HepG2 (cell line): ENCODE data around the gene CYSTM1. TPM values are rescaled to one million over a fixed set of nuclear protein-coding genes. Genes with fewer than 3 reads are reported as not detected.

Experiments
- GATAD1 ChIP-seq: IDR thresholded peaks from 2 replicates; pipeline ENCODE4 v1.6.1; 2016; ENCODE audit warnings: missing genetic modification reagents, missing compliant biosample characterization
- HOXA3 ChIP-seq: sonication (generic); formaldehyde crosslinking; IDR thresholded peaks from 2 replicates; pipeline ENCODE4 v1.5.0; 2020; ENCODE audit warnings: missing genetic modification reagents
- MYNN ChIP-seq: sonication (generic); formaldehyde crosslinking; IDR thresholded peaks from 2 replicates; pipeline ENCODE4 v1.4.0; 2020; ENCODE audit warnings: mild to moderate bottlenecking, low read depth, missing genetic modification reagents
- ZBTB7B ChIP-seq: sonication (generic); formaldehyde crosslinking; IDR thresholded peaks from 2 replicates; pipeline ENCODE4 v1.4.0; 2020; ENCODE audit warnings: missing genetic modification reagents
- ZKSCAN1 ChIP-seq: fragments of 150-350 bp; IDR thresholded peaks from 2 replicates; pipeline ENCODE4 v1.6.1; 2014; ENCODE audit warnings: low read length
- ZNF230 ChIP-seq: sonication (generic); formaldehyde crosslinking; IDR thresholded peaks from 2 replicates; pipeline ENCODE4 v1.4.0; 2020; ENCODE audit warnings: mild to moderate bottlenecking, missing genetic modification reagents
- polyA plus RNA-seq, 8 experiments: library from polyadenylated mRNA; depleted of rRNA in 3 of 8; stranded (reverse) in 7 of 8; unstranded in 1 of 8; fragments of >200 nt; fragmentation: Illumina TruSeq in 4 of 8; extraction: Trizol in 4 of 8; gene quantifications; 2 replicates each; pipeline versions ENCODE4 v1.2.1 to v1.2.3, GENCODE V29; 2011 to 2016; ENCODE audit warnings: low read depth in 4 of 8, missing spikeins in 1 of 8, mixed read lengths in 1 of 8; ENCODE audit not compliant: insufficient read depth in 1 of 8
- total RNA-seq, 5 experiments: library from RNA; depleted of rRNA; stranded (reverse); fragments of >200 nt; fragmentation: Illumina TruSeq; extraction: Trizol; gene quantifications; 2 replicates each; pipeline ENCODE4 v1.2.3, GENCODE V29; 2016; ENCODE audit warnings: low read depth in 1 of 5
- TF ChIP-seq, protein P1 (sequence below): sonication (generic); formaldehyde crosslinking; IDR thresholded peaks from 2 replicates; pipeline ENCODE4 v1.4.0; 2020; ENCODE audit warnings: missing genetic modification reagents, borderline replicate concordance
- TF ChIP-seq, protein P2 (sequence below): IDR thresholded peaks from 2 replicates; pipeline ENCODE4 v1.6.1; 2016; ENCODE audit warnings: missing genetic modification reagents, missing compliant biosample characterization
- TF ChIP-seq, protein P3 (sequence below): sonication (generic); formaldehyde crosslinking; IDR thresholded peaks from 2 replicates; pipeline ENCODE4 v1.8.0; 2022; ENCODE audit warnings: missing genetic modification reagents, mild to moderate bottlenecking, inconsistent platforms, borderline replicate concordance
- TF ChIP-seq, protein P4 (sequence below): sonication (generic); formaldehyde crosslinking; IDR thresholded peaks from 2 replicates; pipeline ENCODE4 v1.8.0; 2022; ENCODE audit warnings: missing genetic modification reagents, mild to moderate bottlenecking, moderate library complexity, borderline replicate concordance
- TF ChIP-seq, protein P5 (sequence below): sonication (generic); formaldehyde crosslinking; IDR thresholded peaks from 2 replicates; pipeline ENCODE4 v1.8.0; 2022; ENCODE audit warnings: mild to moderate bottlenecking, missing genetic modification reagents, borderline replicate concordance
- TF ChIP-seq, protein P6 (sequence below): sonication (generic); formaldehyde crosslinking; IDR thresholded peaks from 2 replicates; pipeline ENCODE4 v1.4.0; 2020; ENCODE audit warnings: missing genetic modification reagents, mild to moderate bottlenecking, borderline replicate concordance

Gene CYSTM1
- total and polyA plus RNA-seq, 2 of the 13 experiments (the other 11 are each of a cell fraction or from before 2014, with no cell fraction given) = 40.0 to 73.4 TPM

DNA sequence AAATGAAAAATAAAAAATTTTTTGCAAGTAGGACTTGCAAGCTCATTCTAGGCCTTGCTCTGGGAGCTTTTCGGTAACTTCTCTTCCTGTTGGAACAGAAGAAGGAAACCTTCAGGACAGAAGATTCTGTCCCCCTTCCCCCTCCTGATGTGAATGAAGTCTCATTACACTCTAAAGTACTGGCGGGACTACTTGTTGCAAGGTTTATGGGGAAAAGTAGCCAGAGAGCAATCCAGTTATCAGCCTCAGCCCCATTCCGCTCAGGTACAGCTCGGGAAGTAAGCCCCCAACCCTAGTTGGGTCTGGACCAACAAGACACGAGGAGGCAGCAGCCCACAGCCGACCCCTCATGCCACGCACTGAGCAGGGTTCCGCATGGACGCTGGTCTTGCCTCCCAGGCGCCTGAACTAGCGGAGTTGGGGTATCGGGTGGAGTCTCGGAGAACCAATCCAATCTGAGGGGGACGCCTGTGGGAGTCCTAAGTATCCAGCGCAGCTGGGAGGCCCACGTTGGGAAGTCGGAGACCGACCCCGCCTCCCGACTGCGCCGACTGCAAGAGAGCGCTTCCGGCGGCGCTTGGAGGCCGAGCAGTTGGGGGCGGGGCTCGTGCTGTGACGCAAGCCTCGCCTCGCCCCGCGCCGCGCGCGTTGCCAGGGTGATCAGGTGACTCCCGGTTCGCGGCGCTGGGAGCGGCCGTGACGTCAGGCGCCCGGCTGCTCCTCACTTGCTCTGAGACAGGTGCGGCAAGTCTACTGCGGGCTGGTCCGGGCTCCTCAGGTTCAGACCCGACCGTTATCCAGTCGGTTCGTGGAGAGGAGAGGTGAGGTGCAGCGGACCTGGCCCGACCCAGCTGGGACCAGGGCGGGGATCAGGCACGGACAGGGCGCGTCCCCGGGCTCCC lies at the start of gene CYSTM1 (continued):
- TF ChIP-seq, protein P1, sequence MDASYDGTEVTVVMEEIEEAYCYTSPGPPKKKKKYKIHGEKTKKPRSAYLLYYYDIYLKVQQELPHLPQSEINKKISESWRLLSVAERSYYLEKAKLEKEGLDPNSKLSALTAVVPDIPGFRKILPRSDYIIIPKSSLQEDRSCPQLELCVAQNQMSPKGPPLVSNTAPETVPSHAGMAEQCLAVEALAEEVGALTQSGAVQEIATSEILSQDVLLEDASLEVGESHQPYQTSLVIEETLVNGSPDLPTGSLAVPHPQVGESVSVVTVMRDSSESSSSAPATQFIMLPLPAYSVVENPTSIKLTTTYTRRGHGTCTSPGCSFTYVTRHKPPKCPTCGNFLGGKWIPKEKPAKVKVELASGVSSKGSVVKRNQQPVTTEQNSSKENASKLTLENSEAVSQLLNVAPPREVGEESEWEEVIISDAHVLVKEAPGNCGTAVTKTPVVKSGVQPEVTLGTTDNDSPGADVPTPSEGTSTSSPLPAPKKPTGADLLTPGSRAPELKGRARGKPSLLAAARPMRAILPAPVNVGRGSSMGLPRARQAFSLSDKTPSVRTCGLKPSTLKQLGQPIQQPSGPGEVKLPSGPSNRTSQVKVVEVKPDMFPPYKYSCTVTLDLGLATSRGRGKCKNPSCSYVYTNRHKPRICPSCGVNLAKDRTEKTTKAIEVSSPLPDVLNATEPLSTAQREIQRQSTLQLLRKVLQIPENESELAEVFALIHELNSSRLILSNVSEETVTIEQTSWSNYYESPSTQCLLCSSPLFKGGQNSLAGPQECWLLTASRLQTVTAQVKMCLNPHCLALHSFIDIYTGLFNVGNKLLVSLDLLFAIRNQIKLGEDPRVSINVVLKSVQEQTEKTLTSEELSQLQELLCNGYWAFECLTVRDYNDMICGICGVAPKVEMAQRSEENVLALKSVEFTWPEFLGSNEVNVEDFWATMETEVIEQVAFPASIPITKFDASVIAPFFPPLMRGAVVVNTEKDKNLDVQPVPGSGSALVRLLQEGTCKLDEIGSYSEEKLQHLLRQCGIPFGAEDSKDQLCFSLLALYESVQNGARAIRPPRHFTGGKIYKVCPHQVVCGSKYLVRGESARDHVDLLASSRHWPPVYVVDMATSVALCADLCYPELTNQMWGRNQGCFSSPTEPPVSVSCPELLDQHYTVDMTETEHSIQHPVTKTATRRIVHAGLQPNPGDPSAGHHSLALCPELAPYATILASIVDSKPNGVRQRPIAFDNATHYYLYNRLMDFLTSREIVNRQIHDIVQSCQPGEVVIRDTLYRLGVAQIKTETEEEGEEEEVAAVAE (CRISPR knock-in tag) = peak; percentile 37; the same call in 1 of the 2 replicates
- TF ChIP-seq, protein P2, sequence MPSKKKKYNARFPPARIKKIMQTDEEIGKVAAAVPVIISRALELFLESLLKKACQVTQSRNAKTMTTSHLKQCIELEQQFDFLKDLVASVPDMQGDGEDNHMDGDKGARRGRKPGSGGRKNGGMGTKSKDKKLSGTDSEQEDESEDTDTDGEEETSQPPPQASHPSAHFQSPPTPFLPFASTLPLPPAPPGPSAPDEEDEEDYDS = peak; percentile 73
- TF ChIP-seq MYNN (CRISPR knock-in tag) = no peak
- TF ChIP-seq ZNF230 (CRISPR knock-in tag) = no peak; the same call in 1 of the 2 replicates
- TF ChIP-seq, protein P3, sequence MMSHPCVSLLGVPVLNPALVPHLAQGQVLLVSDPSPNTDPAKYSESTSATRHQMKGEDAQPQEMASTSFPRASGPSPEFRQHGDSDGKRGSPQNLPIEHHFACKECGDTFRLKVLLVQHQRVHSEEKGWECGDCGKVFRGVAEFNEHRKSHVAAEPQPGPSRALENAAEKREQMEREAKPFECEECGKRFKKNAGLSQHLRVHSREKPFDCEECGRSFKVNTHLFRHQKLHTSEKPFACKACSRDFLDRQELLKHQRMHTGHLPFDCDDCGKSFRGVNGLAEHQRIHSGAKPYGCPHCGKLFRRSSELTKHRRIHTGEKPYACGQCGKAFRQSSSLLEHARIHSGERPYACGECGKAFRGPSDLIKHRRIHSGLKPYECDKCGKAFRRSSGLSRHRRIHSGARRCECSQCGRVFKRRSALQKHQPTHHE (CRISPR knock-in tag) = 0 out of 2 replicates have a peak, but pooled peaks have one; percentile 28
- peak; percentile 76 for TF ChIP-seq GATAD1 (CRISPR knock-in tag)
- peak; percentile 98 for TF ChIP-seq HOXA3 (CRISPR knock-in tag)
- TF ChIP-seq, protein P4, sequence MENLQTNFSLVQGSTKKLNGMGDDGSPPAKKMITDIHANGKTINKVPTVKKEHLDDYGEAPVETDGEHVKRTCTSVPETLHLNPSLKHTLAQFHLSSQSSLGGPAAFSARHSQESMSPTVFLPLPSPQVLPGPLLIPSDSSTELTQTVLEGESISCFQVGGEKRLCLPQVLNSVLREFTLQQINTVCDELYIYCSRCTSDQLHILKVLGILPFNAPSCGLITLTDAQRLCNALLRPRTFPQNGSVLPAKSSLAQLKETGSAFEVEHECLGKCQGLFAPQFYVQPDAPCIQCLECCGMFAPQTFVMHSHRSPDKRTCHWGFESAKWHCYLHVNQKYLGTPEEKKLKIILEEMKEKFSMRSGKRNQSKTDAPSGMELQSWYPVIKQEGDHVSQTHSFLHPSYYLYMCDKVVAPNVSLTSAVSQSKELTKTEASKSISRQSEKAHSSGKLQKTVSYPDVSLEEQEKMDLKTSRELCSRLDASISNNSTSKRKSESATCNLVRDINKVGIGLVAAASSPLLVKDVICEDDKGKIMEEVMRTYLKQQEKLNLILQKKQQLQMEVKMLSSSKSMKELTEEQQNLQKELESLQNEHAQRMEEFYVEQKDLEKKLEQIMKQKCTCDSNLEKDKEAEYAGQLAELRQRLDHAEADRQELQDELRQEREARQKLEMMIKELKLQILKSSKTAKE = no peak
- no peak for TF ChIP-seq ZKSCAN1
- 0 out of 2 replicates have a peak, but pooled peaks have one; percentile 40 for TF ChIP-seq ZBTB7B (CRISPR knock-in tag)
- TF ChIP-seq, protein P5, sequence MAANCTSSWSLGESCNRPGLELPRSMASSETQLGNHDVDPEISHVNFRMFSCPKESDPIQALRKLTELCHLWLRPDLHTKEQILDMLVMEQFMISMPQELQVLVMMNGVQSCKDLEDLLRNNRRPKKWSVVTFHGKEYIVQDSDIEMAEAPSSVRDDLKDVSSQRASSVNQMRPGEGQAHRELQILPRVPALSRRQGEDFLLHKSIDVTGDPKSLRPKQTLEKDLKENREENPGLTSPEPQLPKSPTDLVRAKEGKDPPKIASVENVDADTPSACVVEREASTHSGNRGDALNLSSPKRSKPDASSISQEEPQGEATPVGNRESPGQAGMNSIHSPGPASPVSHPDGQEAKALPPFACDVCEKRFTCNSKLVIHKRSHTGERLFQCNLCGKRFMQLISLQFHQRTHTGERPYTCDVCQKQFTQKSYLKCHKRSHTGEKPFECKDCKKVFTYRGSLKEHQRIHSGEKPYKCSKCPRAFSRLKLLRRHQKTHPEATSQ (CRISPR knock-in tag) = 0 out of 2 replicates have a peak, but pooled peaks have one; percentile 63
- TF ChIP-seq, protein P6, sequence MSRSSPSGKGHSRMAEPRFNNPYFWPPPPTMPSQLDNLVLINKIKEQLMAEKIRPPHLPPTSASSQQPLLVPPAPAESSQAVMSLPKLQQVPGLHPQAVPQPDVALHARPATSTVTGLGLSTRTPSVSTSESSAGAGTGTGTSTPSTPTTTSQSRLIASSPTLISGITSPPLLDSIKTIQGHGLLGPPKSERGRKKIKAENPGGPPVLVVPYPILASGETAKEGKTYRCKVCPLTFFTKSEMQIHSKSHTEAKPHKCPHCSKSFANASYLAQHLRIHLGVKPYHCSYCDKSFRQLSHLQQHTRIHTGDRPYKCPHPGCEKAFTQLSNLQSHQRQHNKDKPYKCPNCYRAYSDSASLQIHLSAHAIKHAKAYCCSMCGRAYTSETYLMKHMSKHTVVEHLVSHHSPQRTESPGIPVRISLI = no peak
